GM12878 (cell line): Measurements from ENCODE around the gene VEPH1. TPM values are rescaled to one million over a fixed set of nuclear protein-coding genes. Genes with fewer than 3 reads are reported as not detected.

Experiments
- ATAC-seq: fragments of 200-7000 bp; cut with Tn5 transposase; 3 replicates; pipeline ENCODE4 v1.9.1; 2020; ENCODE audit warnings: mild to moderate bottlenecking, moderate library complexity
- BruUV-seq: library from RNA; stranded (reverse); fragments of 400-500 nt; replicated peaks from 2 replicates; lab custom pipeline; 2021; lab: Mats Ljungman, UMichigan
- CTCF ChIA-PET: fragments of 300-600 bp; sonication (Branson Sonifier 250); formaldehyde crosslinking; extraction: SDS; loops from one replicate; lab custom pipeline; 2021; ENCODE audit warnings: inconsistent platforms; lab: Yijun Ruan, JAX
- POLR2A ChIA-PET: fragments of 350-600 bp; formaldehyde crosslinking; extraction: SDS; loops from one replicate; lab custom pipeline; 2021; ENCODE audit warnings: inconsistent platforms; lab: Charles Lee
- RAD21 ChIA-PET: fragments of 300-600 bp; sonication (Branson Sonifier 250); formaldehyde crosslinking; loops from one replicate; lab custom pipeline; 2023; ENCODE audit warnings: antibody characterized with exemption; ENCODE audit not compliant: unreplicated experiment; lab: Charles Lee
- SMC1A ChIA-PET: fragments of 300-600 bp; sonication (Branson Sonifier 250); formaldehyde crosslinking; loops from one replicate; lab custom pipeline; 2023; ENCODE audit not compliant: unreplicated experiment, uncharacterized antibody; lab: Charles Lee
- DNase-seq: peaks from one replicate; pipeline ENCODE4 v3.0.0-alpha.2; 2011; ENCODE audit warnings: low read depth, low spot score
- FAIRE-seq: peaks from 3 replicates; lab custom pipeline; 2011; peaks lifted over from hg19 to GRCh38; lab: Jason Lieb, UNC
- H2AFZ ChIP-seq: 2 replicates; pipeline ENCODE4 v1.6.0; 2011; ENCODE audit warnings: low read depth, low read length, control low read depth; ENCODE audit not compliant: control insufficient read depth
- H3K27ac ChIP-seq: 2 replicates; pipeline ENCODE4 v1.5.1; 2011; ENCODE audit warnings: control low read depth; ENCODE audit not compliant: control insufficient read depth, insufficient read depth
- H3K27me3 ChIP-seq, 2 experiments: replicated peaks in 1 of 2; 2 replicates each; pipeline versions ENCODE4 v1.6.0 to v1.6.1; 2011; ENCODE audit warnings: low read length in 1 of 2; ENCODE audit not compliant: control insufficient read depth in 2 of 2, insufficient read depth in 2 of 2
- H3K36me3 ChIP-seq, 2 experiments: 2 replicates each; pipeline ENCODE4 v1.5.1; 2011; ENCODE audit warnings: low read length in 1 of 2; ENCODE audit not compliant: control insufficient read depth in 2 of 2, insufficient read depth in 2 of 2
- H3K4me1 ChIP-seq: 2 replicates; pipeline ENCODE4 v1.6.1; 2011; ENCODE audit warnings: mild to moderate bottlenecking, low read length, moderate library complexity, mixed read lengths; ENCODE audit not compliant: control insufficient read depth, insufficient read depth
- H3K4me2 ChIP-seq: 2 replicates; pipeline ENCODE4 v1.6.0; 2011; ENCODE audit warnings: control low read depth; ENCODE audit not compliant: control insufficient read depth, insufficient read depth
- H3K4me3 ChIP-seq: fragments of 200-600 bp; sonication (generic); 2 replicates; pipeline ENCODE4 v1.5.1; 2016
- H3K79me2 ChIP-seq: 2 replicates; pipeline ENCODE4 v1.6.0; 2011; ENCODE audit warnings: low read length; ENCODE audit not compliant: control insufficient read depth, insufficient read depth
- H3K9ac ChIP-seq: 2 replicates; pipeline ENCODE4 v1.8.0; 2011; ENCODE audit warnings: low read length, control low read depth, mixed read lengths; ENCODE audit not compliant: control insufficient read depth, insufficient read depth
- H3K9me3 ChIP-seq: replicated peaks from 3 replicates; pipeline ENCODE4 v1.5.1; 2011; ENCODE audit warnings: mild to moderate bottlenecking, low read length; ENCODE audit not compliant: control insufficient read depth, insufficient read depth
- H4K20me1 ChIP-seq: 2 replicates; pipeline ENCODE4 v1.6.0; 2011; ENCODE audit not compliant: control insufficient read depth, insufficient read depth
- BRCA1 ChIP-seq: IDR thresholded peaks from 2 replicates; pipeline ENCODE4 v1.6.1; 2011; ENCODE audit warnings: low read depth, low read length, improper control_type of control experiment
- EED ChIP-seq: sonication (generic); IDR thresholded peaks from 2 replicates; pipeline ENCODE4 v1.6.1; 2016; ENCODE audit warnings: antibody characterized with exemption, low read depth
- ETV6 ChIP-seq, 2 experiments: fragments of 450-650 bp in 1 of 2; IDR thresholded peaks in 1 of 2; conservative IDR thresholded peaks in 1 of 2; 2 replicates each; pipeline ENCODE4 v1.6.1; 2014; ENCODE audit warnings: antibody characterized with exemption in 1 of 2, borderline replicate concordance in 1 of 2, low read depth in 1 of 2, mild to moderate bottlenecking in 1 of 2, moderate library complexity in 1 of 2
- KLF5 ChIP-seq: fragments of 450-650 bp; IDR thresholded peaks from 2 replicates; pipeline ENCODE4 v1.6.1; 2014; ENCODE audit warnings: mild to moderate bottlenecking; ENCODE audit not compliant: partially characterized antibody
- POLR2AphosphoS2 ChIP-seq: IDR thresholded peaks from 2 replicates; pipeline ENCODE4 v1.6.1; 2011; ENCODE audit warnings: low read depth, mild to moderate bottlenecking, low read length, improper control_type of control experiment, moderate library complexity
- POLR2AphosphoS5 ChIP-seq: IDR thresholded peaks from 2 replicates; pipeline ENCODE4 v1.6.1; 2011; ENCODE audit warnings: mild to moderate bottlenecking, low read length, inconsistent platforms
- whole genome bisulfite sequencing: methylation state at CpG from one replicate; pipeline ENCODE4 v1.1.6; 2016; ENCODE audit warnings: low lambda C conversion rate; ENCODE audit not compliant: insufficient replicate concordance, insufficient coverage; ENCODE audit errors: missing lambda C conversion rate; 5-methylcytosine and 5-hydroxymethylcytosine counted together
- in situ Hi-C: fragments of 300-500 bp; cut with MboI; formaldehyde crosslinking; loops from 9 replicates; pipeline ENCODE4 v1.14.3; 2018; ENCODE audit warnings: mixed read lengths
- intact Hi-C: fragments of 100-400 bp; cut with micrococcal nuclease; formaldehyde crosslinking; loops from one replicate; pipeline ENCODE4 v1.14.2; 2022; ENCODE audit not compliant: unreplicated experiment
- polyA plus RNA-seq, 11 experiments: library from polyadenylated mRNA; depleted of rRNA in 4 of 11; unstranded in 6 of 11; stranded (reverse) in 5 of 11; fragments of >200 nt; fragmentation: Nextera tagmentation in 4 of 11; fragmentation: Illumina TruSeq in 1 of 11; extraction: Ambion mirVana in 4 of 11; extraction: Trizol in 1 of 11; gene quantifications; 1 replicate in 1 of 11; 2 replicates in 10 of 11; pipeline versions ENCODE4 v1.2.1 to v1.2.3, GENCODE V29; 2011 to 2016; ENCODE audit warnings: inconsistent platforms in 2 of 11, missing spikeins in 2 of 11, low read depth in 1 of 11
- total RNA-seq, 4 experiments: library from RNA; depleted of rRNA in 3 of 4; stranded (reverse); fragments of >200 nt in 3 of 4; fragmentation: Illumina TruSeq in 1 of 4; extraction: Trizol in 1 of 4; gene quantifications; 2 replicates each; pipeline versions ENCODE4 v1.2.1 to v1.2.3, GENCODE V29; 2013 to 2021
- TF ChIP-seq, protein P1 (sequence below): IDR thresholded peaks from 2 replicates; pipeline ENCODE4 v1.6.1; 2011; ENCODE audit warnings: low read depth, low read length, improper control_type of control experiment, borderline replicate concordance
- TF ChIP-seq, protein P2 (sequence below): fragments of 450-650 bp; formaldehyde crosslinking; IDR thresholded peaks from 2 replicates; pipeline ENCODE4 v1.4.0; 2020; ENCODE audit warnings: mild to moderate bottlenecking, moderate library complexity
- TF ChIP-seq, protein P3 (sequence below): fragments of 450-650 bp; formaldehyde crosslinking; IDR thresholded peaks from 2 replicates; pipeline ENCODE4 v1.4.0; 2022; ENCODE audit warnings: mild to moderate bottlenecking, moderate library complexity
- TF ChIP-seq, protein P4 (sequence below): IDR thresholded peaks from 2 replicates; pipeline ENCODE4 v1.6.1; 2012; ENCODE audit warnings: mild to moderate bottlenecking, low read depth, low read length

VEPH1 gene
- total and polyA plus RNA-seq, 10 of the 15 experiments (the other 5 are each of a cell fraction or from before 2014, with no cell fraction given) = 0.04 to 0.26 (median 0.17) TPM; not detected in 7

DNA sequence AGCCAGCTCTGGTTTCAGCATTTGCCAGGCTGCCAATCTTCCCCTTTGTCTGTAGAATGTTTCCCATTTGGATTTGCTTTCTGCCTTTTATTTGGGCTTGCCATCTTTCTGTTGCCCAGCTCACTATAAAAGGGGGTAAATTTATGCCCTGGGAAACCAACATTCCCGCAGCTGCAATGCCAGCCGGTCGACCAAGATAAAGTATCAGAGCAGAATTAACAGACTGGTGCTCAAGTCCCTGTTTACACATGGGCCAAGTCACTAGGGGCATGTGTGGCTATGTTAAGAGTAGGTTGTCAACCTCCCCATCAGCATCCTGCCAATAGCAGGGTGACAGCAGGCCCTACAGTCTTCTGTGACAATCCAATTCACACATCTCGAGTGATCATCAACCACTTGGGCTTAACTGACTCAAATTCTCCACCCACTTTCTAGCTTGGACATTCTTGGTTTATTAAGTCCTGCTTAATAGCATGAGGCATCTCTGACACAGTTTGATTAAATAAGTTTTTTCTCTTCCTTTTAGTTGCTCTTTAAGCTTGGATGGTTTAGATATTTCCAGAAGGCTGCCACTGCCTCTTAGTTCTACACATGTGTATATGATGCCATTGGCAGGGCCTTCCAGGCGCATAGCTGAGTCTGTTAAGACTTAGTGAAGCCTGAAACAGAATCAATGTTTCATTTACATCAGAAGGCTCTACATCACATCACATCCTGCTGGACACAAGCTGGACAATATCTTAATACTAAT, 24.1 kb upstream of the VEPH1 start:
- BruUV-seq = no TSS peak
- Histone ChIP-seq H3K9me3 (no peaks in the 10 kb centered on the region), H3K79me2 (no peaks in the 10 kb centered on the region), H3K4me1 (no peaks in the 10 kb centered on the region), H3K4me2 (no peak overlapping the region), H3K27ac (no peak overlapping the region), H3K4me3 (no peak overlapping the region), H3K9ac (no peak overlapping the region), H3K27me3 (no peaks in the 10 kb centered on the region), H2AFZ (no peak overlapping the region), H3K36me3 (no peaks in the 10 kb centered on the region), H4K20me1 (no peaks in the 10 kb centered on the region; the same call in 1 of the 2 replicates)
- ATAC-seq = no peak
- no peak for FAIRE-seq
- no peak for DNase-seq
- POLR2A ChIA-PET = no interaction called here
- in situ Hi-C loops = no loop called here
- CTCF ChIA-PET = interaction anchor here (1.2 to 4.0 kb wide), 2 partner anchors 10 to 46 kb away, joined by 5 to 29 read pairs; no protein-coding TSS in a partner anchor
- intact Hi-C loops = no loop called here
- SMC1A ChIA-PET = interaction anchor here (2.1 kb wide), 1 partner anchor 45 kb away, joined by 5 read pairs; no protein-coding TSS in a partner anchor
- 42% methylated on average over 5 of the region's 5 CpGs for WGBS
- RAD21 ChIA-PET = interaction anchor here (1.1 to 1.2 kb wide), 2 partner anchors 12 to 45 kb away, joined by 3 read pairs; no protein-coding TSS in a partner anchor
- no peak for TF ChIP-seq POLR2AphosphoS2
- TF ChIP-seq, protein P1, sequence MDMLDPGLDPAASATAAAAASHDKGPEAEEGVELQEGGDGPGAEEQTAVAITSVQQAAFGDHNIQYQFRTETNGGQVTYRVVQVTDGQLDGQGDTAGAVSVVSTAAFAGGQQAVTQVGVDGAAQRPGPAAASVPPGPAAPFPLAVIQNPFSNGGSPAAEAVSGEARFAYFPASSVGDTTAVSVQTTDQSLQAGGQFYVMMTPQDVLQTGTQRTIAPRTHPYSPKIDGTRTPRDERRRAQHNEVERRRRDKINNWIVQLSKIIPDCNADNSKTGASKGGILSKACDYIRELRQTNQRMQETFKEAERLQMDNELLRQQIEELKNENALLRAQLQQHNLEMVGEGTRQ = no peak
- TF ChIP-seq, protein P2, sequence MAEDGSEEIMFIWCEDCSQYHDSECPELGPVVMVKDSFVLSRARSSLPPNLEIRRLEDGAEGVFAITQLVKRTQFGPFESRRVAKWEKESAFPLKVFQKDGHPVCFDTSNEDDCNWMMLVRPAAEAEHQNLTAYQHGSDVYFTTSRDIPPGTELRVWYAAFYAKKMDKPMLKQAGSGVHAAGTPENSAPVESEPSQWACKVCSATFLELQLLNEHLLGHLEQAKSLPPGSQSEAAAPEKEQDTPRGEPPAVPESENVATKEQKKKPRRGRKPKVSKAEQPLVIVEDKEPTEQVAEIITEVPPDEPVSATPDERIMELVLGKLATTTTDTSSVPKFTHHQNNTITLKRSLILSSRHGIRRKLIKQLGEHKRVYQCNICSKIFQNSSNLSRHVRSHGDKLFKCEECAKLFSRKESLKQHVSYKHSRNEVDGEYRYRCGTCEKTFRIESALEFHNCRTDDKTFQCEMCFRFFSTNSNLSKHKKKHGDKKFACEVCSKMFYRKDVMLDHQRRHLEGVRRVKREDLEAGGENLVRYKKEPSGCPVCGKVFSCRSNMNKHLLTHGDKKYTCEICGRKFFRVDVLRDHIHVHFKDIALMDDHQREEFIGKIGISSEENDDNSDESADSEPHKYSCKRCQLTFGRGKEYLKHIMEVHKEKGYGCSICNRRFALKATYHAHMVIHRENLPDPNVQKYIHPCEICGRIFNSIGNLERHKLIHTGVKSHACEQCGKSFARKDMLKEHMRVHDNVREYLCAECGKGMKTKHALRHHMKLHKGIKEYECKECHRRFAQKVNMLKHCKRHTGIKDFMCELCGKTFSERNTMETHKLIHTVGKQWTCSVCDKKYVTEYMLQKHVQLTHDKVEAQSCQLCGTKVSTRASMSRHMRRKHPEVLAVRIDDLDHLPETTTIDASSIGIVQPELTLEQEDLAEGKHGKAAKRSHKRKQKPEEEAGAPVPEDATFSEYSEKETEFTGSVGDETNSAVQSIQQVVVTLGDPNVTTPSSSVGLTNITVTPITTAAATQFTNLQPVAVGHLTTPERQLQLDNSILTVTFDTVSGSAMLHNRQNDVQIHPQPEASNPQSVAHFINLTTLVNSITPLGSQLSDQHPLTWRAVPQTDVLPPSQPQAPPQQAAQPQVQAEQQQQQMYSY (CRISPR knock-in tag) = no peak
- TF ChIP-seq EED = no peak
- TF ChIP-seq, protein P3, sequence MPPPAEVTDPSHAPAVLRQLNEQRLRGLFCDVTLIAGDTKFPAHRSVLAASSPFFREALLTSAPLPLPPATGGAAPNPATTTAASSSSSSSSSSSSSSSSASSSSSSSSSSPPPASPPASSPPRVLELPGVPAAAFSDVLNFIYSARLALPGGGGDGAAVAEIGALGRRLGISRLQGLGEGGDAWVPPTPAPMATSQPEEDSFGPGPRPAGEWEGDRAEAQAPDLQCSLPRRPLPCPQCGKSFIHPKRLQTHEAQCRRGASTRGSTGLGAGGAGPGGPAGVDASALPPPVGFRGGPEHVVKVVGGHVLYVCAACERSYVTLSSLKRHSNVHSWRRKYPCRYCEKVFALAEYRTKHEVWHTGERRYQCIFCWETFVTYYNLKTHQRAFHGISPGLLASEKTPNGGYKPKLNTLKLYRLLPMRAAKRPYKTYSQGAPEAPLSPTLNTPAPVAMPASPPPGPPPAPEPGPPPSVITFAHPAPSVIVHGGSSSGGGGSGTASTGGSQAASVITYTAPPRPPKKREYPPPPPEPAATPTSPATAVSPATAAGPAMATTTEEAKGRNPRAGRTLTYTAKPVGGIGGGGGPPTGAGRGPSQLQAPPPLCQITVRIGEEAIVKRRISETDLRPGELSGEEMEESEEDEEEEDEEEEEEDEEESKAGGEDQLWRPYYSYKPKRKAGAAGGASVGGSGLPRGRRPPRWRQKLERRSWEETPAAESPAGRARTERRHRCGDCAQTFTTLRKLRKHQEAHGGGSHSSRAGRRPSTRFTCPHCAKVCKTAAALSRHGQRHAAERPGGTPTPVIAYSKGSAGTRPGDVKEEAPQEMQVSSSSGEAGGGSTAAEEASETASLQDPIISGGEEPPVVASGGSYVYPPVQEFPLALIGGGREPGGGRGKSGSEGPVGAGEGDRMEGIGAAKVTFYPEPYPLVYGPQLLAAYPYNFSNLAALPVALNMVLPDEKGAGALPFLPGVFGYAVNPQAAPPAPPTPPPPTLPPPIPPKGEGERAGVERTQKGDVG (CRISPR knock-in tag) = no peak
- no peak for TF ChIP-seq BRCA1
- no peak for TF ChIP-seq ETV6 (conservative IDR thresholded peaks at IDR 0.05 in 1 of 2, IDR thresholded peaks at IDR 0.05 in 1 of 2; ENCODE audit: borderline replicate concordance in 1 of 2, low read depth in 1 of 2)
- TF ChIP-seq POLR2AphosphoS5 = no peak
- TF ChIP-seq, protein P4, sequence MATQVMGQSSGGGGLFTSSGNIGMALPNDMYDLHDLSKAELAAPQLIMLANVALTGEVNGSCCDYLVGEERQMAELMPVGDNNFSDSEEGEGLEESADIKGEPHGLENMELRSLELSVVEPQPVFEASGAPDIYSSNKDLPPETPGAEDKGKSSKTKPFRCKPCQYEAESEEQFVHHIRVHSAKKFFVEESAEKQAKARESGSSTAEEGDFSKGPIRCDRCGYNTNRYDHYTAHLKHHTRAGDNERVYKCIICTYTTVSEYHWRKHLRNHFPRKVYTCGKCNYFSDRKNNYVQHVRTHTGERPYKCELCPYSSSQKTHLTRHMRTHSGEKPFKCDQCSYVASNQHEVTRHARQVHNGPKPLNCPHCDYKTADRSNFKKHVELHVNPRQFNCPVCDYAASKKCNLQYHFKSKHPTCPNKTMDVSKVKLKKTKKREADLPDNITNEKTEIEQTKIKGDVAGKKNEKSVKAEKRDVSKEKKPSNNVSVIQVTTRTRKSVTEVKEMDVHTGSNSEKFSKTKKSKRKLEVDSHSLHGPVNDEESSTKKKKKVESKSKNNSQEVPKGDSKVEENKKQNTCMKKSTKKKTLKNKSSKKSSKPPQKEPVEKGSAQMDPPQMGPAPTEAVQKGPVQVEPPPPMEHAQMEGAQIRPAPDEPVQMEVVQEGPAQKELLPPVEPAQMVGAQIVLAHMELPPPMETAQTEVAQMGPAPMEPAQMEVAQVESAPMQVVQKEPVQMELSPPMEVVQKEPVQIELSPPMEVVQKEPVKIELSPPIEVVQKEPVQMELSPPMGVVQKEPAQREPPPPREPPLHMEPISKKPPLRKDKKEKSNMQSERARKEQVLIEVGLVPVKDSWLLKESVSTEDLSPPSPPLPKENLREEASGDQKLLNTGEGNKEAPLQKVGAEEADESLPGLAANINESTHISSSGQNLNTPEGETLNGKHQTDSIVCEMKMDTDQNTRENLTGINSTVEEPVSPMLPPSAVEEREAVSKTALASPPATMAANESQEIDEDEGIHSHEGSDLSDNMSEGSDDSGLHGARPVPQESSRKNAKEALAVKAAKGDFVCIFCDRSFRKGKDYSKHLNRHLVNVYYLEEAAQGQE = no peak
- TF ChIP-seq KLF5 = no peak
